Measurements from ENCODE around the gene MAN2B2. TPM values are rescaled to one million over a fixed set of nuclear protein-coding genes. Genes with fewer than 3 reads are reported as not detected.

The MAN2B2 gene
- total RNA-seq, 1 experiment from 2014 or later: 5.9 TPM

GRCh38 chr4:6549890-6550620, 24.9 kb upstream of the MAN2B2 start:
- Histone ChIP-seq H3T11ph (ENCODE audit: low read length) (no peak overlapping the region), H3K4me1 (ENCODE audit: insufficient read depth, low read length) (no peaks in the 10 kb centered on the region), H4K8ac (replicated peaks; ENCODE audit: insufficient read length, low read depth, low read length) (no peak overlapping the region), H2AFZ (ENCODE audit: low read length) (no peak overlapping the region), H2BK5ac (ENCODE audit: insufficient read length, low read length) (no peak overlapping the region), H3K18ac (ENCODE audit: insufficient read length, low read depth, low read length) (no peak overlapping the region), H2BK12ac (ENCODE audit: insufficient read length, low read depth, low read length) (no peak overlapping the region), H3K4me2 (ENCODE audit: insufficient read depth, insufficient read length, low read length) (no peak overlapping the region), H3K14ac (ENCODE audit: insufficient read depth, low read length) (no peak overlapping the region), H4K91ac (ENCODE audit: insufficient read length, low read depth, low read length) (no peak overlapping the region), H2BK15ac (ENCODE audit: low read depth, low read length) (no peak overlapping the region), H3K27ac (ENCODE audit: insufficient read length, low read depth, low read length) (no peak overlapping the region), H3K23me2 (ENCODE audit: insufficient read length, low read depth, low read length, poor library complexity, severe bottlenecking) (no peaks in the 10 kb centered on the region), H3K27me3 (ENCODE audit: insufficient read depth, low read length) (0 out of 2 replicates have a peak, but pooled peaks cover 2% of the 10 kb centered on the region), H3K4ac (ENCODE audit: low read depth, low read length) (no peak overlapping the region), H3K56ac (ENCODE audit: insufficient read length, low read depth, low read length) (no peak overlapping the region), H2AK5ac (ENCODE audit: insufficient read length, low read length) (no peak overlapping the region), H4K5ac (ENCODE audit: insufficient read length, low read depth, low read length) (no peak overlapping the region), H3K23ac (ENCODE audit: insufficient read length, low read depth, low read length) (no peak overlapping the region), H3K79me2 (ENCODE audit: insufficient read depth, low read length) (no peaks in the 10 kb centered on the region), H2BK20ac (ENCODE audit: low read depth, low read length, poor library complexity, severe bottlenecking) (no peak overlapping the region), H4K20me1 (ENCODE audit: control insufficient read depth, insufficient read depth, insufficient read length) (no peaks in the 10 kb centered on the region), H3K9me3 (ENCODE audit: control insufficient read depth, low read depth, low read length) (no peaks in the 10 kb centered on the region), H3K79me1 (ENCODE audit: insufficient read depth, low read depth, low read length, poor library complexity, severe bottlenecking) (no peaks in the 10 kb centered on the region), H2BK120ac (ENCODE audit: low read depth, low read length, poor library complexity, severe bottlenecking) (no peak overlapping the region), H3K9ac (ENCODE audit: extremely low read depth, insufficient read length, low read length) (no peak overlapping the region)
- Mint-ChIP-seq H3K9me3 (peaks cover 7 to 9% of the 10 kb centered on the region in 2 experiments; a peak in 4 of 5 replicates), H3K27ac (no peak overlapping the region; a peak in 1 of 7 replicates), H3K4me1 (peaks cover 0 to 2% of the 10 kb centered on the region in 2 experiments; a peak in 2 of 4 replicates), H3K4me3 (peak overlapping the region in 1 of 2 experiments; percentile 42; a peak in 2 of 5 replicates), H3K36me3 (ENCODE audit: insufficient read depth in 1 of 3, low read depth in 3 of 3) (peaks cover 0 to 3% (median 2%) of the 10 kb centered on the region in 3 experiments; a peak in 1 of 7 replicates), H3K27me3 (ENCODE audit: low read depth) (peaks cover 83% of the 10 kb centered on the region)
- DNase-seq: no peak
- WGBS (ENCODE audit: extremely low coverage, insufficient read length, low lambda C conversion rate): no CpG with 5 or more reads among the region's 13 CpGs
- no peak for TF ChIP-seq CTCF (conservative IDR thresholded peaks at IDR 0.05)

All from H9 (cell line).